ENCODE data around the gene COL17A1.

- TF ChIP-seq POLR2A (IDR thresholded peaks at IDR 0.05; ENCODE audit: low read depth), result no peak
- no peak for TF ChIP-seq CTCF (IDR thresholded peaks at IDR 0.05)
- TF ChIP-seq EP300 (IDR thresholded peaks at IDR 0.05), result no peak
Observed at GRCh38 chr10:104089621-104090020, 3.9 kb upstream of the COL17A1 start.

Data from esophagus muscularis mucosa (tissue), 4 donors.